Measurements from ENCODE around the gene SMURF2. TPM values are rescaled to one million over a fixed set of nuclear protein-coding genes. Genes with fewer than 3 reads are reported as not detected.

Gene SMURF2
- total and polyA plus RNA-seq, 2 experiments from 2014 or later = 13.2 to 22.2 TPM

GRCh38 chr17:64596988-64597387 is 65.1 kb downstream of the SMURF2 start:
- DNase-seq (ENCODE audit: low read depth in 1 of 2, low spot score in 1 of 2) = no peak
- Histone ChIP-seq H3K4me3 (no peak overlapping the region), H3K27me3 (no peaks in the 10 kb centered on the region), H3K4me1 (ENCODE audit: low read depth) (no peaks in the 10 kb centered on the region), H3K27ac (no peak overlapping the region), H3K9me3 (ENCODE audit: low read depth) (no peaks in the 10 kb centered on the region), H3K36me3 (peaks cover 21% of the 10 kb centered on the region)
- no peak for TF ChIP-seq CTCF (IDR thresholded peaks at IDR 0.05; ENCODE audit: low read depth, low read length)

GRCh38 chr17:64596439-64596838 is 65.7 kb downstream of the SMURF2 start:
- Histone ChIP-seq H3K27me3 (no peaks in the 10 kb centered on the region), H3K9me3 (ENCODE audit: low read depth) (no peaks in the 10 kb centered on the region), H3K36me3 (peaks cover 21% of the 10 kb centered on the region), H3K4me3 (no peak overlapping the region), H3K4me1 (ENCODE audit: low read depth) (no peaks in the 10 kb centered on the region), H3K27ac (no peak overlapping the region)
- DNase-seq (ENCODE audit: low read depth in 1 of 2, low spot score in 1 of 2) = no peak
- no peak for TF ChIP-seq CTCF (IDR thresholded peaks at IDR 0.05; ENCODE audit: low read depth, low read length)

- peaks cover 22% of the 10 kb centered on the region for H3K36me3 ChIP-seq
- H3K9me3 ChIP-seq (ENCODE audit: low read depth) = no peaks in the 10 kb centered on the region
- DNase-seq (ENCODE audit: low read depth in 1 of 2, low spot score in 1 of 2) = no peak
- H3K4me3 ChIP-seq = no peak overlapping the region
- no peaks in the 10 kb centered on the region for H3K4me1 ChIP-seq (ENCODE audit: low read depth)
- no peak for TF ChIP-seq CTCF (IDR thresholded peaks at IDR 0.05; ENCODE audit: low read depth, low read length)
- H3K27me3 ChIP-seq = no peaks in the 10 kb centered on the region
- H3K27ac ChIP-seq = peak overlapping the region; percentile 19
Observed at GRCh38 chr17:64591944-64592343, 70.2 kb downstream of the SMURF2 start.

DNA sequence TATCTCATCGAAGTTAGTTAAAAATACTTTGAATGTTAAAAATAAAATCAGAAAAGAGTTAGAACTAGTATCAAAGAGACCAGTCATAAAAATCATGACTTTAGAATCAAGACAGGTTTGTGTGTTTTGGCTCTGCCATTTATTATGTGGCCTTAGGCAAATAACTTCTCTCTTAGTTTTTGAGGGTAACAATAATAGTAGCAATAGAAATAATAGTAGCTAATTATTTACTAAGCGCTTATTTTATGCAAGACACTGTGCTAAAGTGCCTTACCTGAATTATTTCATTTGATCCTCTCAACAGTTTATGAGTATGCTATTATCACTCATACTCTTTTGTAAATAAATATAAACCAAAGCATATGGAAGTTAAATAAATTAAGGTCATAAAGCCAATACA is 77.0 kb downstream of the SMURF2 start:
- TF ChIP-seq CTCF (IDR thresholded peaks at IDR 0.05; ENCODE audit: low read depth, low read length) = no peak
- Histone ChIP-seq H3K36me3 (peaks cover 14% of the 10 kb centered on the region), H3K4me1 (ENCODE audit: low read depth) (no peaks in the 10 kb centered on the region), H3K9me3 (ENCODE audit: low read depth) (no peaks in the 10 kb centered on the region), H3K27me3 (no peaks in the 10 kb centered on the region), H3K27ac (no peak overlapping the region), H3K4me3 (no peak overlapping the region)
- no peak for DNase-seq (ENCODE audit: low read depth in 1 of 2, low spot score in 1 of 2)

- DNase-seq (ENCODE audit: low read depth in 1 of 2, low spot score in 1 of 2) = no peak
- Histone ChIP-seq H3K27ac (no peak overlapping the region), H3K4me3 (no peak overlapping the region), H3K4me1 (ENCODE audit: low read depth) (no peaks in the 10 kb centered on the region), H3K36me3 (peaks cover 22% of the 10 kb centered on the region), H3K27me3 (no peaks in the 10 kb centered on the region), H3K9me3 (ENCODE audit: low read depth) (no peaks in the 10 kb centered on the region)
- TF ChIP-seq CTCF (IDR thresholded peaks at IDR 0.05; ENCODE audit: low read depth, low read length) = no peak
Observed at GRCh38 chr17:64583038-64583437, 79.1 kb downstream of the SMURF2 start.
